Heart right ventricle (tissue), 16 donors: ENCODE data around the gene DBP. TPM values are rescaled to one million over a fixed set of nuclear protein-coding genes. Genes with fewer than 3 reads are reported as not detected.
A peak's percentile ranks its signal among the peaks of the same experiment; 100 is the strongest.

ENCODE experiments used
- ATAC-seq, 8 donors: fragments of 200-7000 bp; cut with Tn5 transposase; one replicate each; pipeline ENCODE4 v1.9.1; 2020; ENCODE audit warnings: mild to moderate bottlenecking in 8 of 8, moderate library complexity in 8 of 8, moderate number of reproducible peaks in 1 of 8
- DNase-seq, 2 donors: peaks; one replicate each; pipeline ENCODE4 v3.0.0-alpha.2; 2020
- H3K27ac ChIP-seq, 10 donors: fragments of 200-600 bp; sonication (generic) in 2 of 10; one replicate each; pipeline versions ENCODE4 v1.5.0 to v1.8.0; 2020 to 2022; ENCODE audit warnings: mild to moderate bottlenecking in 3 of 10
- H3K27me3 ChIP-seq, 7 donors: fragments of 200-600 bp; one replicate each; pipeline ENCODE4 v1.8.0; 2021 to 2022; ENCODE audit warnings: mild to moderate bottlenecking in 2 of 7
- H3K36me3 ChIP-seq, 9 donors: fragments of 200-600 bp; sonication (generic) in 1 of 9; one replicate each; pipeline versions ENCODE4 v1.5.0 to v1.8.0; 2020 to 2022; ENCODE audit warnings: mild to moderate bottlenecking in 2 of 9
- H3K4me1 ChIP-seq, 9 donors: fragments of 200-600 bp; sonication (generic) in 1 of 9; one replicate each; pipeline versions ENCODE4 v1.5.0 to v1.8.0; 2020 to 2022; ENCODE audit warnings: mild to moderate bottlenecking in 4 of 9
- H3K4me3 ChIP-seq, 10 donors: fragments of 200-600 bp; sonication (generic) in 2 of 10; one replicate each; pipeline versions ENCODE4 v1.5.0 to v1.8.0; 2020 to 2022; ENCODE audit warnings: mild to moderate bottlenecking in 7 of 10, moderate library complexity in 2 of 10
- H3K9me3 ChIP-seq, 11 donors: fragments of 200-600 bp in 10 of 11; sonication (generic) in 2 of 11; one replicate each; pipeline versions ENCODE4 v1.5.0 to v1.8.0; 2013 to 2022; ENCODE audit warnings: mild to moderate bottlenecking in 2 of 11, control low read depth in 1 of 11, moderate library complexity in 1 of 11
- WGBS, 2 donors: extraction: QIAGEN DNeasy Blood & Tissue Kit; methylation state at CpG; one replicate each; pipeline ENCODE4 v1.1.7; 2013; ENCODE audit warnings: inconsistent platforms in 1 of 2; 5-methylcytosine and 5-hydroxymethylcytosine counted together
- intact Hi-C, 10 donors: fragments of 100-400 bp; cut with DNase I; formaldehyde crosslinking; loops; one replicate each; pipeline versions ENCODE4 v1.11.1 to v1.14.2; 2022
- polyA plus RNA-seq, 2 donors: library from polyadenylated mRNA; stranded (reverse); fragments of 200-250 nt; gene quantifications; one replicate each; pipeline ENCODE4 v1.2.3, GENCODE V29; 2013
- total RNA-seq, 10 donors: library from RNA; stranded (reverse); fragmentation: NEBNext Ultra II Directional in 3 of 10; extraction: Animal tissue kit (Norgen Biotek cat#: 25700) in 3 of 10; gene quantifications; one replicate each; pipeline versions ENCODE4 v1.2.1 to v1.2.4, GENCODE V29; 2021 to 2023
- TF ChIP-seq, protein P1 (sequence below), 9 donors: fragments of 200-600 bp; sonication (generic) in 2 of 9; IDR thresholded peaks; one replicate each; pipeline versions ENCODE4 v1.5.0 to v1.8.0; 2021 to 2022; ENCODE audit warnings: antibody characterized with exemption in 9 of 9, mild to moderate bottlenecking in 5 of 9, moderate library complexity in 1 of 9
- donor health status: Arrhythmogenic right ventricular cardiomyopathy.
- donor health status: ischemic (EF 13 %, LVEDD 7.1; RV severe dilation, severe dysfunction).
- donor health status: healthy with polysubstance abuse.
- donor health status: DM: no; HTN: yes; CAD: no.
- donor health status: DM: no; HTN: no; CAD: no.
- donor health status: ischemic (EF 25% LVEDD 6.9; RV normal size, moderate dysfunction).
- donor health status: ischemic (EF 25% LVEDD 5.7; RV mildly dilated, moderate dysfunction).
- donor health status: healthy.
- donor health status: DM: yes; HTN: yes; CAD: no.
- donor health status: Ischemic cardiomyopathy.
- donor health status: ischemic (EF 35%, LVEDD 5.7; RV mildly dilated, moderate dysfunction).
- donor health status: nonischemic (EF 11% LVEDD 7.7; RV severe dilation, severe dysfunction).
- donor health status: DM: yes; HTN: yes; CAD: no.
- donor health status: PGD.
- donor health status: ischemic (EF 29% LVEDD 5.4; RV normal size, mild dysfunction).
- donor health status: nonischemic (EF 23%, LVEDD 6.1; RV moderate dilation, normal function).

The DBP gene
- total and polyA plus RNA-seq, 12 donors, result 2.4 to 30.0 (median 12.2) TPM

DNA sequence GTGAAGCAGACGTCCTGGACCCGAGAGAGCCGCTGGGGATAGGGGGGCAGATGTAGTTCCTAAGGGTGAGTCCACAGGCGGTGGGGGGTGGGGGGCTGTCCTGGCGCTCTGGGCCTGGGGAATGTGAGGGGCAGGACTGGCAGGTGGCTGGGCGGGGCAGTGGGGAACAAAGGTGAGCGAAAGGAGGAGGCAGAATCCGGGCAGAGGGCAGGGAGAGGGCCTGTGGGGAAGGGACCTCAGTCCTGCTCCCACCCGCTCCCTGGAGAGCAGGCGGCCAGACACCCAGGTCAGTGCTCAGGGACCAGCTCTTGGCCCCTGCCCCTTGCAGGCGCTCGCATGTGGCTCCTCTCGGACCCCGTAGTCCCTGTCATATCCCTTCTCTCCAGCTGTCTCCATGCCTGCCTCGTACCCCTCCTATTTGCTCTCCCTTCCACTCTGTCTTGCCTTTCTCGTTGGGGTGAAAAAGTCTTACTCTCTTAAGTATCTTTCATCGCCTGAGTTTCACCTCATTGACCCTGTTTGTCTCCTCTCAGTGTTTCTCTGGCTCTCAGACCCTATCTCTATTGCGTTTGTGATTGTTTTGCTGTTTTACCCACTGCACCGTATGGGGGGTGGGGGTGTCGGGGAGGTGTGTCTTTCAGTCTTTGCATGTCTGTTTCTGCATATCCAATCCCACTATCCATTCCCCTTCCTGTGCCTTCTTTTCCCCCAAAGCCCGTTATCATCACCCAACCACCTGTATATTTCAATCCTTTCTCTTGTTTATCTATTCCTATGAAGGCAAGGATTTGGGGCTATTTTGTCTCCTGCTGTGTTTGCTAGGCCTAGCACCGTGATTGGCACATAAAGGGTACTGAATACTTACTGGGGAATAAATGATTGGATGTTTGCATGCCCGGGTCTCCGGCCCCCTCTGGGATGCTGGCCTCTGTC, 12.1 kb downstream of the DBP start:
- intact Hi-C loops, result no loop called here
- H3K27ac ChIP-seq, result peak overlapping the region in 5 of 10 donors; percentile 43 to 77 (median 68)
- DNase-seq, result no peak
- ATAC-seq, result peak in 1 of 8 donors; percentile 4
- peaks cover 6 to 43% (median 18%) of the 10 kb centered on the region in 9 donors for H3K4me1 ChIP-seq
- 51 to 55% methylated on average over 23 to 24 of the region's 24 CpGs for WGBS, 2 donors
- TF ChIP-seq, protein P1, sequence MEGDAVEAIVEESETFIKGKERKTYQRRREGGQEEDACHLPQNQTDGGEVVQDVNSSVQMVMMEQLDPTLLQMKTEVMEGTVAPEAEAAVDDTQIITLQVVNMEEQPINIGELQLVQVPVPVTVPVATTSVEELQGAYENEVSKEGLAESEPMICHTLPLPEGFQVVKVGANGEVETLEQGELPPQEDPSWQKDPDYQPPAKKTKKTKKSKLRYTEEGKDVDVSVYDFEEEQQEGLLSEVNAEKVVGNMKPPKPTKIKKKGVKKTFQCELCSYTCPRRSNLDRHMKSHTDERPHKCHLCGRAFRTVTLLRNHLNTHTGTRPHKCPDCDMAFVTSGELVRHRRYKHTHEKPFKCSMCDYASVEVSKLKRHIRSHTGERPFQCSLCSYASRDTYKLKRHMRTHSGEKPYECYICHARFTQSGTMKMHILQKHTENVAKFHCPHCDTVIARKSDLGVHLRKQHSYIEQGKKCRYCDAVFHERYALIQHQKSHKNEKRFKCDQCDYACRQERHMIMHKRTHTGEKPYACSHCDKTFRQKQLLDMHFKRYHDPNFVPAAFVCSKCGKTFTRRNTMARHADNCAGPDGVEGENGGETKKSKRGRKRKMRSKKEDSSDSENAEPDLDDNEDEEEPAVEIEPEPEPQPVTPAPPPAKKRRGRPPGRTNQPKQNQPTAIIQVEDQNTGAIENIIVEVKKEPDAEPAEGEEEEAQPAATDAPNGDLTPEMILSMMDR (IDR thresholded peaks at IDR 0.05), result no peak
- peaks cover 0 to 47% (median 3%) of the 10 kb centered on the region in 9 donors for H3K36me3 ChIP-seq
- H3K9me3 ChIP-seq, result no peaks in the 10 kb centered on the region
- peak overlapping the region in 9 of 10 donors; percentile 36 to 58 (median 49) for H3K4me3 ChIP-seq
- no peaks in the 10 kb centered on the region for H3K27me3 ChIP-seq

DNA sequence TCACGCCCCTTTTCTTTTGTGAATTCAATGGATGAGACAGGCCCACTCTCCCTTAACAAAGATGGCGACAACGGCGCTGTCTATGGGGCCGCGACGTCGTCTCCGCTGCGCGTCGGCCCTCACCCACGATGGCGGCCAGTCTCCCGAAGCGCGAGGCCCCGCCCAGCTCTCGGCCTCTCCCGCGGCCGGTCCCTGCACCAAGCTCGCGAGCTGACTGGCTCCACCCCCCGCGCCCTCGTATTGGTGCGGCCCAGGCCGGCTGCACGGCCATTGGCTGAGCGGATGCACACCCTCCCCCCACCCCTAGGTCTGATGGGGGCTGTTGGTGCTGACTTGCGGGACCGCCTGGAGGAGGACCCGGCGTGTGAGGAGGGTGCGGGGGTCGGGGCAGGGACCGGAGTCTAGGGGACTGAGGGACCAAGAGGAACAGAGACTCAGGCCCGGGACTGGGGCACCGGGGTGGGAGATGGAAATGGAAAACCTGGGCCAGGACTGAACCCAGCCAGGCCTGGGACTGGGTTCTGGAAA, 13.0 kb downstream of the DBP start:
- DNase-seq (peak; percentile 98 to 99), ATAC-seq (peak; percentile 83 to 89 (median 86))
- Histone ChIP-seq H3K4me3 (peak overlapping the region in 9 of 10 donors; percentile 36 to 58 (median 49)), H3K36me3 (peaks cover 0 to 39% (median 0%) of the 10 kb centered on the region in 9 donors), H3K4me1 (peaks cover 6 to 46% (median 20%) of the 10 kb centered on the region in 9 donors), H3K27ac (peak overlapping the region in 9 of 10 donors; percentile 64 to 85 (median 73)), H3K27me3 (no peaks in the 10 kb centered on the region), H3K9me3 (no peaks in the 10 kb centered on the region)
- intact Hi-C loops, result no loop called here
- WGBS, 2 donors, result 0 to 1% methylated on average over 40 of the region's 40 CpGs
- TF ChIP-seq, protein P1 (IDR thresholded peaks at IDR 0.05), result no peak

GRCh38 chr19:48623556-48624066, 13.6 kb downstream of the DBP start:
- Histone ChIP-seq H3K4me1 (peaks cover 6 to 46% (median 20%) of the 10 kb centered on the region in 9 donors), H3K4me3 (peak overlapping the region in 8 of 10 donors; percentile 19 to 58 (median 52)), H3K36me3 (peaks cover 0 to 33% (median 0%) of the 10 kb centered on the region in 9 donors), H3K9me3 (no peaks in the 10 kb centered on the region), H3K27me3 (no peaks in the 10 kb centered on the region), H3K27ac (peak overlapping the region in 9 of 10 donors; percentile 37 to 85 (median 67))
- ATAC-seq (no peak), DNase-seq (no peak)
- WGBS, 2 donors, result 22 to 24% methylated on average over 8 of the region's 8 CpGs
- TF ChIP-seq, protein P1 (IDR thresholded peaks at IDR 0.05), result no peak
- intact Hi-C loops, result no loop called here
